GM15510 (cell line): ENCODE results near the gene ZDHHC24.

Experiments
- POLR2A ChIP-seq: IDR thresholded peaks from 3 replicates; pipeline ENCODE4 v1.6.1; 2011; ENCODE audit warnings: borderline replicate concordance; ENCODE audit not compliant: insufficient read length; ENCODE audit errors: extremely low read depth

The ZDHHC24 gene

GRCh38 chr11:66539170-66539869 lies 6.5 kb downstream of the ZDHHC24 start:
- TF ChIP-seq POLR2A = no peak

GRCh38 chr11:66532784-66533183 lies 13.1 kb downstream of the ZDHHC24 start:
- TF ChIP-seq POLR2A = no peak

GRCh38 chr11:66531841-66532240 lies 14.0 kb downstream of the ZDHHC24 start:
- TF ChIP-seq POLR2A = no peak

GRCh38 chr11:66530927-66531709 lies 14.7 kb downstream of the ZDHHC24 start:
- no peak for TF ChIP-seq POLR2A

- no peak for TF ChIP-seq POLR2A
These were observed 16.2 kb downstream of the ZDHHC24 start for GRCh38 chr11:66529655-66530054.

- TF ChIP-seq POLR2A = no peak
These were observed 16.8 kb downstream of the ZDHHC24 start for GRCh38 chr11:66529069-66529468.

- no peak for TF ChIP-seq POLR2A
These were observed 21.4 kb downstream of the ZDHHC24 start for GRCh38 chr11:66524304-66525040.

DNA sequence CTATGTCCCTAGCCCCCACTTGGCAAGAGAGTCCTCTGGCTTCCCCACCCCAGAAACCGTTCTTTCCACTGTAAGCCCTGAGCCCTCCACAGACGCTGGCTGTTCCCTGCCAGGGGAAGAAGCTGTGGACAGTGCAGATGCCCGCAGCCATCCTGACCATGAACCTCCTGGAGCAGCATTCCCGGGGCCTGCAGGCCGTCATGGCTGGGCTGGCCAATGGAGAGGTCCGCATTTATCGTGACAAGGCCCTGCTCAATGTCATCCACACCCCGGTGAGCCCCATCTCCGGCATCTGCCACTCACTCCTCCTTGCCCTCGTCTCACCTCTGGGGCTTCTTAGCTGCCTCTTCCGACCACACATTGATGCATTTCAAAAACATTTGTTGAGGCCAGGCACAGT lies 22.2 kb downstream of the ZDHHC24 start:
- no peak for TF ChIP-seq POLR2A

- no peak for TF ChIP-seq POLR2A
These were observed 34.9 kb downstream of the ZDHHC24 start for GRCh38 chr11:66510990-66511339.

- TF ChIP-seq POLR2A = peak; percentile 48
These were observed 35.4 kb downstream of the ZDHHC24 start, which contains the start of gene BBS1 for GRCh38 chr11:66510271-66510989. BBS1 (plus strand) TSS chr11:66510635; CDS start chr11:66510660, 25 bp downstream.

DNA sequence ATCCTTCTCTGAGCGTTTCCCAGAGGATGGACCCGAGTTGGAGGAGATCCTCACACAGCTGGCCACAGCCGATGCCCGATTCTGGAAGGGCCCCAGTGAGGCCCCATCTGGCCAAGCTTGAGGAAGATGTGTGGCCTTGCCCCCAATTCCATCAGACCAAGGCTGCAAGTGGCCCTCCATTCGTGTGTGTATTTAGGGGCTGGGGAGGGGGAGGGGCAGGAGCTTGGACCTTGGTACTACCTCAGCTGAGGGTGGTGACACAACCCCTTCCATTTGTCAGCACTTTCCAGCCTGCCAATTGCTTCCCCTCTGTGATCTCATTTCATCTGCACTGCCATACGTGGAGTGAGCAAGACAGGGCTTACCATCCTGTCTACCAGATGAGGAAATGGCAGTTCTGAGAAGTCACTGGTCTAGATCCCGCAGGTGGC lies 36.7 kb downstream of the ZDHHC24 start:
- no peak for TF ChIP-seq POLR2A

- TF ChIP-seq POLR2A = no peak
These were observed 40.5 kb downstream of the ZDHHC24 start for GRCh38 chr11:66505276-66505816.

DNA sequence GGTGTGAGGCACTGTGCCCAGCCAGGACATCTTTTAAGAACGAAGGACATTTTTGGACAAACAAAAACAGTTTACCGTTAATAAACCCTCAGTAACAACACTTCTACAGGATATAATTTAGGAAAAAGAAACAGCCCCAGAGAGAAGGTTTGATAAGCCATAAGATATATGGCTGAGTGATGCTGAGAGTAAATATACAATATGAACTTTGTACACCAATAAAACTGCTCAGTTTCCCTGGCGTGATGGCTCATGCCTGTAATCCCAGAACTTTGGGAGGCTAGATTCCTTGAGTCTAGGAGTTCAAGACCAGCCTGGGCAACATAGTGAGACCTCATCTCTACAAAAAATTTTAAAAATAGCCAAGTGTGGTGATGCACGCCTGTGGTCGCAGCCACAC lies 47.3 kb downstream of the ZDHHC24 start:
- no peak for TF ChIP-seq POLR2A

GRCh38 chr11:66497206-66497605 lies 48.6 kb downstream of the ZDHHC24 start:
- TF ChIP-seq POLR2A = no peak

DNA sequence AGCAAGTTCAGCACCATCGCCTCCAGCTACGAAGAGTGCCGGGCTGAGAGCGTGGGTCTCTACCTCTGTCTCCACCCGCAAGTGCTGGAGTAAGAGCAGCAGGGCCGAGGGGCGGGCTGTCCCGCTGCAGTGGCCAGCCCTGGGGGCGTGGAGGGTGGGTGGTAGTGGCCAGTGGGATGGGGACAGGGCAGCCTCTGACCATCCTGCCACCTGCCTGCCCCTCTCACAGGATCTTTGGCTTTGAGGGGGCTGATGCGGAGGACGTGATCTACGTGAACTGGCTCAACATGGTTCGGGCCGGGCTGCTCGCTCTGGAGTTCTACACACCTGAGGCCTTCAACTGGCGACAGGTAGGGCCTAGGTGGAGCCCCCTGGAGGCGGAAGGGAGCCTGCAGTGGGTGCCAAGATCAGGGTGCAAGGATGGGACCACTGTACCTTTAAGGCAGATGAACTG lies 50.4 kb downstream of the ZDHHC24 start:
- TF ChIP-seq POLR2A = no peak

DNA sequence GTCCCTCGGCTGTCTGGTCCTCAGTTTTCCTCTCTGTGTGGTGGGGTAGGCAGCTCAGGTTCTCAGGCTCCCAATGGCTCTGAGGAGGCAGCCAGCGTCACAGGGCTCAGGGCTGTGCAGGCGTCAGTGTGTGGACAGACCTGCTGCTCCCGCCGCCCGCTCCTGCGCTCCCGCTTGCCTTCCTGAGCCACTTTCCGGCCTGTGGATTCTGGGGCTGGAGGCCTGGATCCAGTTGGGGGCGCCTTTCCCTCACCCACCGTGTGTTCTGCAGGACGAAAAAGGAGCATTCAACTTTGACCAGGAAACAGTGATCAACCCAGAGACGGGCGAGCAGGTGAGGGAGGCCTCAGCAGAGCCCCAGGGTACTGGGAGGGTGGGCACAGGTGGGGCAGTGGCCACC lies 50.9 kb downstream of the ZDHHC24 start:
- TF ChIP-seq POLR2A = no peak
